GM12865 (cell line): Measurements from ENCODE around the gene MRPL37.
"Not testable (repeated sequence)": the region's sequence is repeated elsewhere in the genome, so short reads cannot be mapped to it uniquely, and the experiment has no call there.

Source experiments
- DNase-seq: peaks from one replicate; pipeline ENCODE4 v3.0.0; 2010; ENCODE audit warnings: low read depth
- H3K4me3 ChIP-seq: 2 replicates; pipeline ENCODE4 v1.5.1; 2011; ENCODE audit warnings: mild to moderate bottlenecking, low read depth, low read length, control low read depth
- CTCF ChIP-seq: IDR thresholded peaks from 2 replicates; pipeline ENCODE4 v1.5.1; 2011; ENCODE audit warnings: low read length, control low read depth, low read depth, inconsistent platforms; ENCODE audit not compliant: insufficient read depth; ENCODE audit errors: missing control alignments

Gene MRPL37

GRCh38 chr1:54200519-54200997 is 591 bp downstream of the MRPL37 start:
- DNase-seq: no peak
- no peak for TF ChIP-seq CTCF
- peak overlapping the region; percentile 79 for H3K4me3 ChIP-seq

GRCh38 chr1:54204199-54204598 is 4.2 kb downstream of the MRPL37 start:
- no peak for TF ChIP-seq CTCF
- H3K4me3 ChIP-seq: no peak overlapping the region
- DNase-seq: no peak

- H3K4me3 ChIP-seq: no peak overlapping the region
- TF ChIP-seq CTCF: no peak
- no peak for DNase-seq
These were observed 7.3 kb downstream of the MRPL37 start for GRCh38 chr1:54207287-54207686.

GRCh38 chr1:54207896-54208295 is 7.9 kb downstream of the MRPL37 start:
- DNase-seq, H3K4me3 ChIP-seq: not testable (repeated sequence)

GRCh38 chr1:54212872-54213271 is 12.9 kb downstream of the MRPL37 start:
- no peak for DNase-seq
- no peak for TF ChIP-seq CTCF
- no peak overlapping the region for H3K4me3 ChIP-seq

GRCh38 chr1:54215523-54215922 is 15.6 kb downstream of the MRPL37 start:
- no peak for DNase-seq
- no peak overlapping the region for H3K4me3 ChIP-seq
- TF ChIP-seq CTCF: no peak

GRCh38 chr1:54218883-54219687 is 19.1 kb downstream of the MRPL37 start:
- H3K4me3 ChIP-seq: no peak overlapping the region
- DNase-seq: no peak
- TF ChIP-seq CTCF: no peak
